ENCODE data around the gene HINFP.

DNA sequence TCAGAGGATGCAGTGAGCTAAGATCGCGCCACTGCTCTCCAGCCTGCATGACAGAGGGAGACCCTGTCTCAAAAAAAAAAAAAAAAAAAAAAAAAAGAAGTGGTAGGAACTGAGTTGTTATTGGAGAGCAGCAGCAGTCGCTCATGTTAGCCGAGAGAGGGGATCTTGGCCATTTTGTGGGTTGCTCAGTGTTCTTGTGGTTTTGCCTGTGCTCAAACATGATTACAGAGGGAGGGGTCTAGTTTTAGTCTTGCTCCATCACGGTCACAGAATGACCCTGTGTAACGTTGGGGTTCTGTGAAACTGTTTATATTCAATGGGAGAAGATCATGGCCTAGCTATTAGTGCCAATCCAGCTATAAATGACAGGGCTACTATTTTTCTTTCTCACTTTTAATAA, 21.7 kb upstream of the HINFP start:
- TF ChIP-seq EP300 (IDR thresholded peaks at IDR 0.05; ENCODE audit: low read length) (no peak), CTCF (IDR thresholded peaks at IDR 0.05 in 2 of 3, conservative IDR thresholded peaks at IDR 0.05 in 1 of 3; ENCODE audit: insufficient read depth in 2 of 3, low read depth in 1 of 3, low read length in 3 of 3) (no peak)
